Neural progenitor cell (in vitro differentiated cells): Measurements from ENCODE around the gene MYO9B. TPM values are rescaled to one million over a fixed set of nuclear protein-coding genes. Genes with fewer than 3 reads are reported as not detected.

Experiments used
- DNase-seq: peaks from one replicate; pipeline ENCODE4 v3.0.0-alpha.2; 2016; ENCODE audit warnings: low spot score
- H2AFZ ChIP-seq: fragments of 200-600 bp; sonication (generic); replicated peaks from 2 replicates; pipeline ENCODE4 v1.6.1; 2016; ENCODE audit warnings: antibody characterized with exemption
- H3F3A ChIP-seq: fragments of 200-600 bp; sonication (generic); 2 replicates; pipeline ENCODE4 v1.6.1; 2016; ENCODE audit warnings: antibody characterized with exemption, low read depth
- H3K27ac ChIP-seq: fragments of 200-600 bp; sonication (generic); 2 replicates; pipeline ENCODE4 v1.5.1; 2016; ENCODE audit warnings: mild to moderate bottlenecking
- H3K27me3 ChIP-seq: fragments of 200-600 bp; sonication (generic); 2 replicates; pipeline ENCODE4 v1.6.1; 2016; ENCODE audit warnings: mild to moderate bottlenecking, moderate library complexity
- H3K36me3 ChIP-seq: fragments of 200-600 bp; sonication (generic); 2 replicates; pipeline ENCODE4 v1.5.1; 2016
- H3K4me1 ChIP-seq: fragments of 200-600 bp; sonication (generic); 2 replicates; pipeline ENCODE4 v1.6.1; 2016; ENCODE audit warnings: mixed run types
- H3K4me2 ChIP-seq: fragments of 200-600 bp; sonication (generic); 2 replicates; pipeline ENCODE4 v1.6.1; 2016
- H3K4me3 ChIP-seq: fragments of 200-600 bp; sonication (generic); 2 replicates; pipeline ENCODE4 v1.5.1; 2016
- H3K79me2 ChIP-seq: fragments of 200-600 bp; sonication (generic); 2 replicates; pipeline ENCODE4 v1.6.1; 2016; ENCODE audit warnings: low read depth
- H3K9ac ChIP-seq: fragments of 200-600 bp; sonication (generic); 2 replicates; pipeline ENCODE4 v1.6.1; 2016
- H3K9me3 ChIP-seq: fragments of 200-600 bp; sonication (generic); 2 replicates; pipeline ENCODE4 v1.5.1; 2016; ENCODE audit warnings: low read depth
- H4K20me1 ChIP-seq: fragments of 200-600 bp; sonication (generic); 2 replicates; pipeline ENCODE4 v1.6.1; 2016; ENCODE audit warnings: low read depth
- H3K27ac Mint-ChIP-seq: 3 replicates; pipeline ENCODE4 v1.8.0; 2021; ENCODE audit warnings: mixed read lengths
- H3K27me3 Mint-ChIP-seq: 2 replicates; pipeline ENCODE4 v1.8.0; 2022; ENCODE audit warnings: low read depth, mild to moderate bottlenecking, inconsistent platforms, moderate library complexity, mixed read lengths; ENCODE audit not compliant: insufficient read depth
- H3K36me3 Mint-ChIP-seq: 3 replicates; pipeline ENCODE4 v1.8.0; 2021; ENCODE audit warnings: mixed read lengths
- H3K4me1 Mint-ChIP-seq: 3 replicates; pipeline ENCODE4 v1.8.0; 2021; ENCODE audit warnings: mixed read lengths
- H3K4me3 Mint-ChIP-seq: 3 replicates; pipeline ENCODE4 v1.8.0; 2021; ENCODE audit warnings: mild to moderate bottlenecking, moderate library complexity, mixed read lengths
- H3K9me3 Mint-ChIP-seq: 3 replicates; pipeline ENCODE4 v1.8.0; 2020; ENCODE audit warnings: mixed read lengths
- EZH2 ChIP-seq: fragments of 200-600 bp; sonication (generic); IDR thresholded peaks from 2 replicates; pipeline ENCODE4 v1.6.1; 2017; ENCODE audit warnings: antibody characterized with exemption, mild to moderate bottlenecking, moderate library complexity
- EZH2phosphoT487 ChIP-seq: fragments of 200-600 bp; sonication (generic); IDR thresholded peaks from 2 replicates; pipeline ENCODE4 v1.6.1; 2017; ENCODE audit warnings: antibody characterized with exemption
- total RNA-seq: library from RNA; depleted of rRNA; stranded (reverse); fragments of >200 nt; gene quantifications from 2 replicates; pipeline ENCODE4 v1.2.3, GENCODE V29; 2015; ENCODE audit warnings: low replicate concordance
- TF ChIP-seq, protein P1 (sequence below): fragments of 200-600 bp; sonication (generic); IDR thresholded peaks from 2 replicates; pipeline ENCODE4 v1.5.1; 2017; ENCODE audit warnings: antibody characterized with exemption, mild to moderate bottlenecking

Gene MYO9B
- total RNA-seq, 1 donor from 2014 or later, result 38.5 TPM

DNA sequence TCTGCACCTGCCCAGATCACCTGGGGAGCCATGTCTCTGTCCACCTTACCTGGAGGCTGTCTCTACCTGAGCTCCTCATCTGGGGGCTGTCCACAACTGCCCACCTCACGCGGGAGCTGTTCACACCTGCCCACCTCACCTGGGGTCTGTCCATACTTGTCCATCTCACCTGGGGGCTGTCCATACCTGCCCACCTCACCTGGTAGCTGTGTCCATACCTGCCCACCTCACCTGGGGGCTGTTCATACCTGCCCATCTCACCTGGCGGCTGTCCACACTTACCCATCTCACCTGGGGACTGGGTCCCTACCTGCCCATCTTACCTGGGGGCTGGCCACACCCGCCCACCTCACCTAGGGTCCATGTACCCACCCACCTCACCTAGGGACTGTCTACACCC lies 38.9 kb upstream of the MYO9B start:
- H3F3A ChIP-seq, result peaks cover 3% of the 10 kb centered on the region
- no peaks in the 10 kb centered on the region for H3K36me3 ChIP-seq
- TF ChIP-seq EZH2phosphoT487 (no peak), EZH2 (no peak)
- TF ChIP-seq, protein P1, sequence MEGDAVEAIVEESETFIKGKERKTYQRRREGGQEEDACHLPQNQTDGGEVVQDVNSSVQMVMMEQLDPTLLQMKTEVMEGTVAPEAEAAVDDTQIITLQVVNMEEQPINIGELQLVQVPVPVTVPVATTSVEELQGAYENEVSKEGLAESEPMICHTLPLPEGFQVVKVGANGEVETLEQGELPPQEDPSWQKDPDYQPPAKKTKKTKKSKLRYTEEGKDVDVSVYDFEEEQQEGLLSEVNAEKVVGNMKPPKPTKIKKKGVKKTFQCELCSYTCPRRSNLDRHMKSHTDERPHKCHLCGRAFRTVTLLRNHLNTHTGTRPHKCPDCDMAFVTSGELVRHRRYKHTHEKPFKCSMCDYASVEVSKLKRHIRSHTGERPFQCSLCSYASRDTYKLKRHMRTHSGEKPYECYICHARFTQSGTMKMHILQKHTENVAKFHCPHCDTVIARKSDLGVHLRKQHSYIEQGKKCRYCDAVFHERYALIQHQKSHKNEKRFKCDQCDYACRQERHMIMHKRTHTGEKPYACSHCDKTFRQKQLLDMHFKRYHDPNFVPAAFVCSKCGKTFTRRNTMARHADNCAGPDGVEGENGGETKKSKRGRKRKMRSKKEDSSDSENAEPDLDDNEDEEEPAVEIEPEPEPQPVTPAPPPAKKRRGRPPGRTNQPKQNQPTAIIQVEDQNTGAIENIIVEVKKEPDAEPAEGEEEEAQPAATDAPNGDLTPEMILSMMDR, result no peak
- peaks cover 2% of the 10 kb centered on the region for H3K4me1 ChIP-seq
- H3K4me3 Mint-ChIP-seq, result no peak overlapping the region
- peaks cover 11% of the 10 kb centered on the region for H3K27me3 Mint-ChIP-seq
- no peak overlapping the region for H3K9ac ChIP-seq
- H3K4me1 Mint-ChIP-seq, result peaks cover 1% of the 10 kb centered on the region
- no peak overlapping the region for H3K27ac Mint-ChIP-seq
- H2AFZ ChIP-seq, result no peak overlapping the region
- no peaks in the 10 kb centered on the region for H3K9me3 ChIP-seq
- H3K9me3 Mint-ChIP-seq, result no peaks in the 10 kb centered on the region
- H3K79me2 ChIP-seq, result no peaks in the 10 kb centered on the region
- H3K27me3 ChIP-seq, result no peaks in the 10 kb centered on the region
- H4K20me1 ChIP-seq, result no peaks in the 10 kb centered on the region
- no peak overlapping the region for H3K4me3 ChIP-seq
- no peak overlapping the region for H3K4me2 ChIP-seq
- DNase-seq, result no peak
- no peaks in the 10 kb centered on the region for H3K36me3 Mint-ChIP-seq
- no peak overlapping the region for H3K27ac ChIP-seq

DNA sequence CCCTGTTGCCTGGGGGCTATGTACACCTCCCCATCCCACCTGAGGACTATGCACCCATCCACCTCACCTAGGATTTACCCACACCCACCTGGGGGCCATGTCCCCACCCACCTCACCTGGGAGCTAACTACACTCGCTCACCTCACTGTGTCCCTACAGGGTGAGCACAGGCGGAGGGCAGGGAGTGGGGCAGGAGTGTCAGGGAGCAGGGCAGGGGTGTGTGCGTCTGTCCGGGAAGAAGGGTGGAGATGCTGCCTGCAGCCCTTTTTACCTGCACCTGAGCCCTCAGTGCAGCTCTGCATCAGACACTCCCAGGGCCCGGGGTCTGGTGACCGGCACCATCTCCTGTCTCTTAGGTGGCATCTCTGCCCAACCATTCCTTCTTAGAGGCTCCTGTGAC lies 38.4 kb upstream of the MYO9B start:
- H3K36me3 Mint-ChIP-seq, result no peaks in the 10 kb centered on the region
- H3K4me1 Mint-ChIP-seq, result peaks cover 7% of the 10 kb centered on the region
- H3K27ac Mint-ChIP-seq, result no peak overlapping the region
- no peak overlapping the region for H3K4me2 ChIP-seq
- H3K4me3 Mint-ChIP-seq, result no peak overlapping the region
- no peaks in the 10 kb centered on the region for H4K20me1 ChIP-seq
- peaks cover 8% of the 10 kb centered on the region for H3K4me1 ChIP-seq
- no peak overlapping the region for H3K27ac ChIP-seq
- no peak overlapping the region for H3K9ac ChIP-seq
- no peak for TF ChIP-seq EZH2
- no peaks in the 10 kb centered on the region for H3K9me3 ChIP-seq
- no peak overlapping the region for H2AFZ ChIP-seq
- no peaks in the 10 kb centered on the region for H3K79me2 ChIP-seq
- H3K27me3 ChIP-seq, result no peaks in the 10 kb centered on the region
- no peak overlapping the region for H3K4me3 ChIP-seq
- DNase-seq, result no peak
- H3K27me3 Mint-ChIP-seq, result peaks cover 11% of the 10 kb centered on the region
- no peaks in the 10 kb centered on the region for H3K36me3 ChIP-seq
- peaks cover 8% of the 10 kb centered on the region for H3F3A ChIP-seq
- H3K9me3 Mint-ChIP-seq, result no peaks in the 10 kb centered on the region

DNA sequence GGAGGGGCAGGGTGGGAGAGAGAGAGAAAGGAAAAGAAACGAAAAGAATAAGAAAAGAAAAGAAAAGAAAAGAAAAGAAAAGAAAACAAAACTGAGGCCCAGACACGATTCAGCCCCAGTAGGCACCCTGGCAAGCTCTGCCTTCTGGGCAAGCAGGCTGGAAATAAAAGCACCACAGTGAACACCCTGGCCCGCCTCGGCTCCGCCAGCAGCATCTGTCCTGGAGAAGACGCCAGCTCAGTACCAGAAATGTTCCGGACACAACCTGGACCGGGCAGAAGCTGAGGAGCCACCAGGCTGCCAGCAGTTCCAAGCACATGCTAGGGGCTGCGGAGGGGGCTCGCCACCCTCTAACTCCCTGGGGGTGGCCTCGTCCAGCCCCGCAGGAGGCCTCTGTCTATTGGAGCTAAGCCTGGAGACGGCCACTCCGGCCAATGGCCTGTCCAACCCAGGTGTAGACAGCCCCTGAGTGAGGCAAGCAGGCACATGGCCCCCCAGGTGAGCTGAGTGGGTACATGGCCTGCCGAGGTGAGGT lies 37.5 kb upstream of the MYO9B start:
- Histone ChIP-seq H3K4me1 (peaks cover 14% of the 10 kb centered on the region), H3K27me3 (no peaks in the 10 kb centered on the region), H3K4me3 (no peak overlapping the region), H4K20me1 (no peaks in the 10 kb centered on the region), H3K9me3 (no peaks in the 10 kb centered on the region), H3K9ac (no peak overlapping the region), H3K27ac (no peak overlapping the region), H3K36me3 (no peaks in the 10 kb centered on the region), H3K4me2 (no peak overlapping the region), H3K79me2 (no peaks in the 10 kb centered on the region), H3F3A (peaks cover 16% of the 10 kb centered on the region), H2AFZ (no peak overlapping the region)
- H3K4me1 Mint-ChIP-seq, result peaks cover 10% of the 10 kb centered on the region
- peaks cover 11% of the 10 kb centered on the region for H3K27me3 Mint-ChIP-seq
- no peaks in the 10 kb centered on the region for H3K9me3 Mint-ChIP-seq
- no peak for DNase-seq
- H3K27ac Mint-ChIP-seq, result no peak overlapping the region
- H3K4me3 Mint-ChIP-seq, result no peak overlapping the region
- H3K36me3 Mint-ChIP-seq, result no peaks in the 10 kb centered on the region
- no peak for TF ChIP-seq EZH2

- H3K9me3 Mint-ChIP-seq, result no peaks in the 10 kb centered on the region
These were observed 33.6 kb upstream of the MYO9B start for GRCh38 chr19:17041976-17042375.

More at GRCh38 chr19:17041976-17042375, 33.6 kb upstream of the MYO9B start:
- H3K4me1 Mint-ChIP-seq, result peaks cover 28% of the 10 kb centered on the region
- Histone ChIP-seq H3F3A (peaks cover 44% of the 10 kb centered on the region), H3K9ac (no peak overlapping the region), H4K20me1 (no peaks in the 10 kb centered on the region), H3K79me2 (no peaks in the 10 kb centered on the region), H3K4me2 (peak overlapping the region; percentile 54), H3K27ac (peak overlapping the region; percentile 67), H3K4me3 (no peak overlapping the region), H3K36me3 (no peaks in the 10 kb centered on the region), H2AFZ (no peak overlapping the region), H3K9me3 (no peaks in the 10 kb centered on the region), H3K4me1 (peaks cover 37% of the 10 kb centered on the region), H3K27me3 (no peaks in the 10 kb centered on the region)
- H3K36me3 Mint-ChIP-seq, result no peaks in the 10 kb centered on the region
- DNase-seq, result no peak
- H3K27me3 Mint-ChIP-seq, result peaks cover 19% of the 10 kb centered on the region
- TF ChIP-seq, protein P1, result no peak
- TF ChIP-seq EZH2phosphoT487 (no peak), EZH2 (no peak)
- H3K27ac Mint-ChIP-seq, result no peak overlapping the region
- H3K4me3 Mint-ChIP-seq, result no peak overlapping the region
